Measurements from ENCODE around the gene TMIGD3. TPM values are rescaled to one million over a fixed set of nuclear protein-coding genes. Genes with fewer than 3 reads are reported as not detected.
A peak's percentile ranks its signal among the peaks of the same experiment; 100 is the strongest.

TMIGD3 gene
- total and polyA plus RNA-seq, 2 donors, result 1.8 to 28.2 TPM

DNA sequence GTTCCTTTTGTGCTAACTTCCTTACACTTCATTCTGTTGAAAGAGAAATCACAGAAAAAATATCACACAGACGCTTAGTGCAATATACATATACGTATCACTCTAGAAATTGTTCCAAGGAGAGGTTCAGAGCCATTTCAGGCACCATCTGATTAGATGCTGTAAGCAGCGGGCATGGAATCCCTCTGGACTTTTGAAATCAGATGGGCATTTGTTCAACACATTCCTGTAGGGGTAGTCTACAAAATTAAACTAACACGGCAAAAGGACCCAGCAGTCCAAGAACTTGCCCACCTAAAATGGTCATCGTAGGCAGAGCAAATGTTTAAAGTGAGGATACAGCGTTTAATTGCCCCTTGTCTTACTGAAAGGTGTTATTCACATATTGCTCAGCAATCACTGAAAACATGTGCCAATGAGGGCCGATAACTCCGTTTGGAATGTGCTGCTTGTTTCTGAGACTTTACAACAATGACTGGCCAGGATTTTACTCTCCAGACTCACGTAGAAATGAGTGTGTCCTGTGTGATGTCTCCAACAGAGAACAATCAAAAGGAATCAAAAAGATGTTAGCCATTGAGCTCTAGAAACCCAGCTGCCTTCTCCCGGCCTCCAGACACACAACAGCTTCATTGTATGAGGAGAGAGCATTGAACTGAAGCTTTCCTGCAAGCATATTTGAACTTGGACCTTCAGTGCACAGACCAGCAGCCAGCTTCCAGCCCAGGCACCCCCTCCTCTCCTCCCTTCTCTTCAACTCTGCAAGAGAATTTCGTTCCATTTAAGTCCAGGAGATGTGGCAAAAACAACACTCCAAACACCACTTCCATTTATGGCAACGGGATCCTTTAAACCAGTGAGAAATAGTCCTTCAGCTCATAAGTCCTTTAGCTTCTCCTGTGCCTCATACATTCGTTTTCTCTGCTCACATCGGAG, 32.1 kb upstream of the TMIGD3 start:
- no peak for DNase-seq (ENCODE audit: low read depth in 6 of 9, low spot score in 9 of 9)
- Histone ChIP-seq H3K4me3 (ENCODE audit: low read length in 2 of 2) (no peak overlapping the region), H3K27me3 (ENCODE audit: control insufficient read depth in 2 of 2, insufficient read depth in 1 of 2, low read length in 1 of 2) (no peaks in the 10 kb centered on the region), H3K9me3 (ENCODE audit: control insufficient read depth in 2 of 2, insufficient read depth in 1 of 2, low read length in 1 of 2) (no peaks in the 10 kb centered on the region), H3K27ac (ENCODE audit: low read depth in 1 of 2, low read length in 1 of 2) (no peak overlapping the region), H3K4me1 (ENCODE audit: control insufficient read depth in 2 of 2, insufficient read depth in 2 of 2, low read length in 2 of 2) (no peaks in the 10 kb centered on the region), H3K36me3 (ENCODE audit: control insufficient read depth in 2 of 2, insufficient read depth in 2 of 2, low read length in 1 of 2) (no peaks in the 10 kb centered on the region)
- 94% methylated on average over 14 of the region's 14 CpGs for WGBS

DNA sequence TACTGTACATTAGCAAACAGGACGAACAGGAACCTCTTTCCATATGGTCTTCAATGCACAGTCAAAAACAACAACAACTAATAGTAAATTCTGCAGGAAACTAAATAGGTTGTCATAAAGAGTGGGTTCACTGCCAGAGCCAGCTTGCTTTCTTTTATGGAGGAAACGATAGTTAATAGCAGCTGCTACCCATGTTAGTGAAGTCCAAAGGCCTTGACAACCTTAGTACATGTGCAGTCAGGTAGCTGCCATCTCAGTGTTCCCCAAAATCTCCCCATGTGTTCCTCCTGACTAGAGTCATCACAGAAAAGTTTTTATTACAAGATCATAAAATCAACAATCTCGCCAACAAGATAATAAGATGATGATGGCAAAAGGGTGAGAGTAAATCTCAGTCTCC, 16.6 kb upstream of the TMIGD3 start:
- Histone ChIP-seq H3K36me3 (ENCODE audit: control insufficient read depth in 2 of 2, insufficient read depth in 2 of 2, low read length in 1 of 2) (no peaks in the 10 kb centered on the region), H3K4me3 (ENCODE audit: low read length in 2 of 2) (no peak overlapping the region), H3K27me3 (ENCODE audit: control insufficient read depth in 2 of 2, insufficient read depth in 1 of 2, low read length in 1 of 2) (peaks cover 0 to 10% of the 10 kb centered on the region in 2 donors), H3K9me3 (ENCODE audit: control insufficient read depth in 2 of 2, insufficient read depth in 1 of 2, low read length in 1 of 2) (peaks cover 0 to 4% of the 10 kb centered on the region in 2 donors), H3K4me1 (ENCODE audit: control insufficient read depth in 2 of 2, insufficient read depth in 2 of 2, low read length in 2 of 2) (peaks cover 19 to 26% of the 10 kb centered on the region in 2 donors), H3K27ac (ENCODE audit: low read depth in 1 of 2, low read length in 1 of 2) (no peak overlapping the region)
- DNase-seq (ENCODE audit: low read depth in 6 of 9, low spot score in 9 of 9), result no peak
- WGBS, result 98% methylated on average over 3 of the region's 3 CpGs

DNA sequence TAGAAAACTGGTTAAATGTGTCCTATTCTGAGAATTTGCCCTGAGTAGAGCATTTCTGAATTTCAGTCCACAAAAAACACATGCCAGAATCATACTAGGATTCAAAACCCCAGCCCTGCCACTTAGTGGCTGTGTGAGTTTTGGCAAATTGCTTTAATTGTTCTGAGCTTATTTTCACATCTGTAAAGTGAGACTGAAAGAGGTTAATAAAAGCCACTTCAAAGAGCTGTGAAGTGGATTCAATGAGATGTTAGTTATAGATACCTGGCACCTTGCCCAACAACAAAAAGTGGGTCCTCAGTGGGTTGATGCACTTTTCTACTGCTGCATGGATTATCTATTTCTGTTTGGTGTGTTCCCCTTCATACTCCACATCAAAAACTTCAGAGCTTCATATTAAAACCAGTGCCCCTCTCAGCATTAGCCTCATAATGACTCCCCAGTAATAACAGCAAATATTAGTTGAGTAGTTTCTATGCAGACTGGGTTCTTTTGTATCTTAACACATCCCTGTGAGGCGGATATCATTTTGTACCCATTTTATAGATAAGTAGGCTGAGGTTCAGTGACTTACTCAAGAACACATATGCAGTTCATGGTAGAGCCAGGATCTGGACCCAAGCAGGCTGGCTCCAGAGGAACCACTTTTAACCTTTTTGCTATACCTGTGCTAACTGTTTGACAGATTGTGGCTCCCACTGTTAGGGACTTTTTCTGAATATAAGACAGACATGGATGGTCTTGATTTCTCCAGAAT, 14.2 kb upstream of the TMIGD3 start:
- peaks cover 0 to 13% of the 10 kb centered on the region in 2 donors for H3K27me3 ChIP-seq (ENCODE audit: control insufficient read depth in 2 of 2, insufficient read depth in 1 of 2, low read length in 1 of 2)
- peaks cover 19 to 43% of the 10 kb centered on the region in 2 donors for H3K4me1 ChIP-seq (ENCODE audit: control insufficient read depth in 2 of 2, insufficient read depth in 2 of 2, low read length in 2 of 2)
- peak in 1 of 9 donors; percentile 60 for DNase-seq (ENCODE audit: low read depth in 6 of 9, low spot score in 9 of 9)
- H3K36me3 ChIP-seq (ENCODE audit: control insufficient read depth in 2 of 2, insufficient read depth in 2 of 2, low read length in 1 of 2), result no peaks in the 10 kb centered on the region
- H3K27ac ChIP-seq (ENCODE audit: low read depth in 1 of 2, low read length in 1 of 2), result no peak overlapping the region
- WGBS, result 100% methylated on average over 1 of the region's 1 CpG
- no peaks in the 10 kb centered on the region for H3K9me3 ChIP-seq (ENCODE audit: control insufficient read depth in 2 of 2, insufficient read depth in 1 of 2, low read length in 1 of 2)
- no peak overlapping the region for H3K4me3 ChIP-seq (ENCODE audit: low read length in 2 of 2)

DNA sequence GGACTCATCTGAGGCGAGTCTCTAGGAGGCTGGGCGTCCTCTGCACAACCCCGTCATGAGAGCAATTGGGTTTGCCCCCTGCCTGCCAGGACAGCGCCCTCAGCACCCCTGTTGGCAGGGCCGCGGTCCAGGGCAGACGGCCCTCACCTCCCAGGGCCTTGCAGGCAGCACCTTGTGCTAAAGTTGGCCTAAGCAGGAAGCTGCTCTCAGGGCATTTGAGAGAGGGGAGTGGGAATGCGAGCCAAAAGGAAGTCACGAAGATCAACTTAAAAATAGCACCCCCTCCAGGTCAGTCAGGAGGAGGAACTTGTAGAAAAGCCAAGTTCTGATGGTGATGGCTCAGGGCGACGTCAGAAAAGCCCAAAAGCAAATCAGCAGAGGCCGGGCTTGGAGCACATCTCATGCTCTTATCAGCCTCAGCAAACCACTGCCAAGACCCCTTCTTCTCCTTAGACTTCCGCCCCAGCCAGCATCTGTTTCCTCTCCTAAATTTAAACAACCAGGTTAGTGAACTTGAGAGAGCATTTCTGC, 12.6 kb upstream of the TMIGD3 start:
- H3K4me1 ChIP-seq (ENCODE audit: control insufficient read depth in 2 of 2, insufficient read depth in 2 of 2, low read length in 2 of 2), result peaks cover 24 to 56% of the 10 kb centered on the region in 2 donors
- no peaks in the 10 kb centered on the region for H3K36me3 ChIP-seq (ENCODE audit: control insufficient read depth in 2 of 2, insufficient read depth in 2 of 2, low read length in 1 of 2)
- peak overlapping the region; percentile 31 to 43 for H3K4me3 ChIP-seq (ENCODE audit: low read length in 2 of 2)
- WGBS, result 5% methylated on average over 13 of the region's 13 CpGs
- H3K9me3 ChIP-seq (ENCODE audit: control insufficient read depth in 2 of 2, insufficient read depth in 1 of 2, low read length in 1 of 2), result no peaks in the 10 kb centered on the region
- DNase-seq (ENCODE audit: low read depth in 6 of 9, low spot score in 9 of 9), result peak in 4 of 9 donors; percentile 50 to 82 (median 59)
- peak overlapping the region; percentile 56 to 66 for H3K27ac ChIP-seq (ENCODE audit: low read depth in 1 of 2, low read length in 1 of 2)
- peaks cover 0 to 13% of the 10 kb centered on the region in 2 donors for H3K27me3 ChIP-seq (ENCODE audit: control insufficient read depth in 2 of 2, insufficient read depth in 1 of 2, low read length in 1 of 2)

DNA sequence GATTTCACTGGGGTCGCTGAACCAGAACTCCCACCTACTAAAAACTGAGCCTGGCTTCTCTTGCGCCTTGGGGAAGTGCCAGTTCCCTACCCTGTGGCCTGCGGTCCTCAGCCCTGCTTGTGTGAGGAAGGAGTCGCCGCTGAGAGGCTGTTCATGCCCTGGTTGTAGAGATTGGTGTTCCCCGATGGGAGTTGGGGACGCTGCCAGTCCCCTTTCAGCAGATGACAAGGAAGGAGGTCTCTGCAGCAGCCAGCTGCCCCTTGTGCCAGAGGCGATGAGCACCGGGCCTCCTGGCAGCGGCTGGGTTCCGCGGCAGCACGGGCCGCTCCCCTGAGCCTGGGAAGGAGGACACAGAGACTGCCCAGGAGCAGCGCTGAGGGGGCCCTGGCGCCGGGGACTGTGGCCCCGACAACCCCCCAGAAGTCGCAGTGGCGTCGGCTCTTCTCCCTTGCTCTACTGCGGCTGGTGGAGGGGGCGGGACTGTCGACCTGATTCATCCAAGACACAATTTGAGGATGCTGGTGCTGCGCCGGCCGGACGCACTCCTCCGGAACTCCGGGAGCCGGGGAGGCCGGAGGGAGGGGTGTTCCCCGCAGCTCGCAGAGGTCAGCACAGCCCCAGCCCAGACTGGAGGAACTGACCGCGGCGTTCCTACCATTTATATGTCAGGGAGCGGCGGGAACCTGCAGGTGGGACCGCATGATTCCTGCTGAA, 12.0 kb upstream of the TMIGD3 start:
- Histone ChIP-seq H3K9me3 (ENCODE audit: control insufficient read depth in 2 of 2, insufficient read depth in 1 of 2, low read length in 1 of 2) (no peaks in the 10 kb centered on the region), H3K4me3 (ENCODE audit: low read length in 2 of 2) (peak overlapping the region; percentile 31 to 43), H3K4me1 (ENCODE audit: control insufficient read depth in 2 of 2, insufficient read depth in 2 of 2, low read length in 2 of 2) (peaks cover 24 to 60% of the 10 kb centered on the region in 2 donors), H3K27ac (ENCODE audit: low read depth in 1 of 2, low read length in 1 of 2) (peak overlapping the region in 1 of 2 donors; percentile 66), H3K27me3 (ENCODE audit: control insufficient read depth in 2 of 2, insufficient read depth in 1 of 2, low read length in 1 of 2) (peaks cover 0 to 13% of the 10 kb centered on the region in 2 donors), H3K36me3 (ENCODE audit: control insufficient read depth in 2 of 2, insufficient read depth in 2 of 2, low read length in 1 of 2) (no peaks in the 10 kb centered on the region)
- WGBS, result 3% methylated on average over 40 of the region's 40 CpGs
- DNase-seq (ENCODE audit: low read depth in 6 of 9, low spot score in 9 of 9), result no peak

DNA sequence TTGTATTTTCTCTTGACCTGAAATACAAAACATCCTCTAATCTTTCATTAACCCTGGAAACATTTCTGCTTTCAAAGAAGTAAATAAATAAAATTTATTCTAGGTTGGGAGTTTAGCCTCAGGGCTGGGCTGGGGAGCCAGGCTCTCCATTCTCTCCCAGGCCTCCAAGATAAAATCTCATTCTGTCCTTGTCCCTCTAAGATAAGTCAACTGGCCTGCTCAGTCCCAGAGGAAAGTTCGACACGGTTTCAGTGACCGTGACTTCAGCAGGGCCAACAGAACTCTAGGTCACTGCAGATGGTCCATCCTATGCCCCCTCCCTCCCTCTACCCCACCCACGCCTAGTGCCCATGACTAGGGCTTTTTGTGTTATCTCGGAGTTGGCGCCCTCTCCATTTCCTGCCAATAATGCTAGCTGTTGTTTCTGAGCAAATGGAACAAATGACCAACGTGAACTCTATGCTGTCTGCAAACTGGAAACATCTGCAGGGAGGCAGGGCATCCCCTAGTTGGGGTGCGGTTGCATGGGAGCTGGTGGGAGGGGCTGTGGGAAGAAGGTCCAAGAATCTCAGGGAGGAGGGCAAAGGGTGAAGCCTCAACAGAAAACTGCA, 10.1 kb upstream of the TMIGD3 start:
- Histone ChIP-seq H3K27me3 (ENCODE audit: control insufficient read depth in 2 of 2, insufficient read depth in 1 of 2, low read length in 1 of 2) (peaks cover 0 to 13% of the 10 kb centered on the region in 2 donors), H3K36me3 (ENCODE audit: control insufficient read depth in 2 of 2, insufficient read depth in 2 of 2, low read length in 1 of 2) (no peaks in the 10 kb centered on the region), H3K9me3 (ENCODE audit: control insufficient read depth in 2 of 2, insufficient read depth in 1 of 2, low read length in 1 of 2) (no peaks in the 10 kb centered on the region), H3K4me1 (ENCODE audit: control insufficient read depth in 2 of 2, insufficient read depth in 2 of 2, low read length in 2 of 2) (peaks cover 24 to 67% of the 10 kb centered on the region in 2 donors), H3K27ac (ENCODE audit: low read depth in 1 of 2, low read length in 1 of 2) (no peak overlapping the region), H3K4me3 (ENCODE audit: low read length in 2 of 2) (no peak overlapping the region)
- 66% methylated on average over 8 of the region's 8 CpGs for WGBS
- no peak for DNase-seq (ENCODE audit: low read depth in 6 of 9, low spot score in 9 of 9)

DNA sequence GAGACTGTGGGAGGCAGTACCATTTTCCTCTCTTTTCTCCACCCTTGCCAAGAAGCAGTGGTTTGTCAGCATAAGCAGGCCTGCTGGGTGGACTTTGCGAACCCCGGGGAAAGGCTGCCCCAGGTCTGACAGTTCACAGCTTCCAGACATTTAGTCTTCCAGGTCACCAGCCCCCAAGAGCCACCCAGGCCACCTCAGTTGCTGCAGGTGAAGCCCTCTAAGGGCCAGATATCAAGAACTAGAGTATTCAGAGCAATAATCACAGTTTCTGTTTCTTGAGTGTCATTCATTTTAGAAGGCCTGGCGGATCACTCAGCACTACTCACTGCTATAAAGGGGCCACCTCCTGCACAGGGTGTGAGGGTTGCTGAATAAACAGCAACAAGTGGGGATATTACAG, 9.5 kb upstream of the TMIGD3 start:
- 99% methylated on average over 3 of the region's 3 CpGs for WGBS
- Histone ChIP-seq H3K9me3 (ENCODE audit: control insufficient read depth in 2 of 2, insufficient read depth in 1 of 2, low read length in 1 of 2) (no peaks in the 10 kb centered on the region), H3K4me1 (ENCODE audit: control insufficient read depth in 2 of 2, insufficient read depth in 2 of 2, low read length in 2 of 2) (peaks cover 26 to 73% of the 10 kb centered on the region in 2 donors), H3K36me3 (ENCODE audit: control insufficient read depth in 2 of 2, insufficient read depth in 2 of 2, low read length in 1 of 2) (no peaks in the 10 kb centered on the region), H3K27me3 (ENCODE audit: control insufficient read depth in 2 of 2, insufficient read depth in 1 of 2, low read length in 1 of 2) (peaks cover 0 to 13% of the 10 kb centered on the region in 2 donors), H3K27ac (ENCODE audit: low read depth in 1 of 2, low read length in 1 of 2) (no peak overlapping the region), H3K4me3 (ENCODE audit: low read length in 2 of 2) (no peak overlapping the region)
- DNase-seq (ENCODE audit: low read depth in 6 of 9, low spot score in 9 of 9), result no peak

DNA sequence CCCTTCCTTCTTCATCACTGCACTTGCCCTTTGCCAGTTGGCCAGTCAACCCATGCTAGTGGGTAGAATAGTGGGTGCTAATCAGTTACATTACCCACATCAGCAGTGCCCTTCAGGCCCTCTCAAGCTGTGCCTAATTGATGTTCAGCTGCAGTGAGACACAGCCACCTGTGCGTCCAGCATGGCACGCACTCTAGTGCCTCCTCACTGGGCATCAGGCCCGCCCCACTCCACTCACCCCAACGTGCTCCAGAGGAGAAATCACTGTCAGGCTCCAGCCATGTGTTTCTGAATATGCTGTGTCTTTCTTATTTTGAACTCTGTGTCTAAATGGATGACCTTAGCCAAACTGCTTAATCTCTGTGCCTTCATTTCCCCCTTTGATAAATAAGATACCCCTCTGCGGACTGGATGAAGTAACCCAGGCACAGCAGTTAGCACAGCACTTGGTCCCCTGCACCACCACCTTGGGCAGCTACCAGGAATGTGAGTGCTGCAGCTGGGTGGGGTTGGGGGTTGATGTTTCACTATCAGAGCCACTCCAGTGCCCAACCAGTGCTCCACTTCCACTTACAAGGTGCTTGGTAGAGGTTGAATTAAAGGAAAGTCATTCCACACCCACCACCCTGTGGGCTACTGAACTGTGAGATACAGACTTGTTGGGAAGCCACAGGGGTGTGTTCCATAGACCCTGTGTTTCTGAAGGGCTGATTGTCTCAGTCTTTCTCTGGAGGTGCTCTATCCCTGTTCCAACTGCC, 8.9 kb upstream of the TMIGD3 start:
- H3K9me3 ChIP-seq (ENCODE audit: control insufficient read depth in 2 of 2, insufficient read depth in 1 of 2, low read length in 1 of 2), result no peaks in the 10 kb centered on the region
- H3K27me3 ChIP-seq (ENCODE audit: control insufficient read depth in 2 of 2, insufficient read depth in 1 of 2, low read length in 1 of 2), result peaks cover 0 to 13% of the 10 kb centered on the region in 2 donors
- DNase-seq (ENCODE audit: low read depth in 6 of 9, low spot score in 9 of 9), result no peak
- WGBS, result 94% methylated on average over 5 of the region's 5 CpGs
- no peak overlapping the region for H3K27ac ChIP-seq (ENCODE audit: low read depth in 1 of 2, low read length in 1 of 2)
- H3K36me3 ChIP-seq (ENCODE audit: control insufficient read depth in 2 of 2, insufficient read depth in 2 of 2, low read length in 1 of 2), result no peaks in the 10 kb centered on the region
- no peak overlapping the region for H3K4me3 ChIP-seq (ENCODE audit: low read length in 2 of 2)
- H3K4me1 ChIP-seq (ENCODE audit: control insufficient read depth in 2 of 2, insufficient read depth in 2 of 2, low read length in 2 of 2), result peaks cover 26 to 75% of the 10 kb centered on the region in 2 donors
